ENCODE results near the gene C1QTNF1. TPM values are rescaled to one million over a fixed set of nuclear protein-coding genes. Genes with fewer than 3 reads are reported as not detected.

C1QTNF1 gene
- total and polyA plus RNA-seq, 2 donors (not counting 3 experiments of a cell fraction or from before 2014, with no cell fraction given): 2.5 to 4.0 TPM

- no TSS peak for BruUV-seq (replicated peaks)
- Histone ChIP-seq H2AFZ (ENCODE audit: low read depth, low read length) (no peak overlapping the region), H3K9me3 (replicated peaks; ENCODE audit: control insufficient read depth, insufficient read depth, low read length) (no peaks in the 10 kb centered on the region), H4K20me1 (replicated peaks; ENCODE audit: control insufficient read depth, extremely low read depth, insufficient read depth, low read length) (no peaks in the 10 kb centered on the region), H3K9me1 (replicated peaks; ENCODE audit: control insufficient read depth, extremely low read depth, insufficient read depth, low read length) (no peaks in the 10 kb centered on the region), H3K4me1 (ENCODE audit: control insufficient read depth, extremely low read depth, insufficient read depth, low read length) (no peaks in the 10 kb centered on the region), H3K9ac (replicated peaks; ENCODE audit: extremely low read depth, insufficient read depth, low read length) (no peak overlapping the region), H3K27me3 (ENCODE audit: control insufficient read depth in 2 of 2, insufficient read depth in 2 of 2, low read length in 2 of 2) (peaks cover 0 to 7% of the 10 kb centered on the region in 2 experiments), H3K27ac (ENCODE audit: insufficient read depth, low read depth, low read length) (no peak overlapping the region), H3K36me3 (ENCODE audit: control insufficient read depth in 2 of 2, extremely low read depth in 1 of 2, insufficient read depth in 2 of 2, low read length in 2 of 2) (no peaks in the 10 kb centered on the region), H3K79me2 (ENCODE audit: control insufficient read depth, insufficient read depth, low read length) (no peaks in the 10 kb centered on the region), H3K4me3 (replicated peaks in 1 of 3; ENCODE audit: insufficient read depth in 1 of 3, low read depth in 1 of 3, low read length in 3 of 3) (no peak overlapping the region), H3K4me2 (ENCODE audit: insufficient read depth, low read length) (no peak overlapping the region)
- DNase-seq (ENCODE audit: low read depth, low spot score): no peak
- TF ChIP-seq POLR2AphosphoS5 (IDR thresholded peaks at IDR 0.05; ENCODE audit: insufficient read depth, low read depth, low read length) (no peak), POLR2A (IDR thresholded peaks at IDR 0.05; ENCODE audit: low read depth, low read length) (no peak)
- intact Hi-C loops (cut with micrococcal nuclease) (no loop called here), dilution Hi-C loops (cut with MboI; ENCODE audit: extremely low pct_ligation_motif_present, low sequenced_read_pairs) (no loop called here)
- POLR2A ChIA-PET: no interaction called here
- FAIRE-seq: no peak
- CTCF ChIA-PET: interaction anchor here (0.7 to 2.2 kb wide), 4 partner anchors 24 to 692 kb away, joined by 3 to 8 read pairs (median 3); no protein-coding TSS in a partner anchor
Measured at GRCh38 chr17:79018370-79018695, 5.6 kb upstream of the C1QTNF1 start.

- H3K9me1 ChIP-seq (replicated peaks; ENCODE audit: control insufficient read depth, extremely low read depth, insufficient read depth, low read length): no peaks in the 10 kb centered on the region
- TF ChIP-seq EZH2 (IDR thresholded peaks at IDR 0.05; ENCODE audit: borderline replicate concordance, low read depth, low read length, severe bottlenecking) (no peak), POLR2A (IDR thresholded peaks at IDR 0.05; ENCODE audit: low read depth, low read length) (no peak), MYC (IDR thresholded peaks at IDR 0.05; ENCODE audit: low read depth, low read length) (no peak)
- no peaks in the 10 kb centered on the region for H3K36me3 ChIP-seq (ENCODE audit: control insufficient read depth in 2 of 2, extremely low read depth in 1 of 2, insufficient read depth in 2 of 2, low read length in 2 of 2)
- H3K27ac ChIP-seq (ENCODE audit: insufficient read depth, low read depth, low read length): no peak overlapping the region
- H3K27me3 ChIP-seq (ENCODE audit: control insufficient read depth in 2 of 2, insufficient read depth in 2 of 2, low read length in 2 of 2): peaks cover 0 to 7% of the 10 kb centered on the region in 2 experiments
- H3K4me1 ChIP-seq (ENCODE audit: control insufficient read depth, extremely low read depth, insufficient read depth, low read length): peaks cover under 1% of the 10 kb centered on the region
- ChIA-PET CTCF (interaction anchor here (1.0 to 2.7 kb wide), 4 partner anchors 10 to 33 kb away, joined by 3 to 13 read pairs (median 8); no protein-coding TSS in a partner anchor), POLR2A (no interaction called here)
- DNase-seq (ENCODE audit: low read depth, low spot score): no peak
- no peak overlapping the region for H3K4me3 ChIP-seq (replicated peaks in 1 of 3; ENCODE audit: insufficient read depth in 1 of 3, low read depth in 1 of 3, low read length in 3 of 3)
- no TSS peak for BruUV-seq (replicated peaks)
- dilution Hi-C loops (cut with MboI; ENCODE audit: extremely low pct_ligation_motif_present, low sequenced_read_pairs) (no loop called here), intact Hi-C loops (cut with micrococcal nuclease) (loop anchor here (1.0 kb wide), 4 partner anchors 8 to 63 kb away; no protein-coding TSS in a partner anchor)
- H3K4me2 ChIP-seq (ENCODE audit: insufficient read depth, low read length): no peak overlapping the region
- no peaks in the 10 kb centered on the region for H3K9me3 ChIP-seq (replicated peaks; ENCODE audit: control insufficient read depth, insufficient read depth, low read length)
- FAIRE-seq: no peak
- H3K79me2 ChIP-seq (ENCODE audit: control insufficient read depth, insufficient read depth, low read length): no peaks in the 10 kb centered on the region
- H4K20me1 ChIP-seq (replicated peaks; ENCODE audit: control insufficient read depth, extremely low read depth, insufficient read depth, low read length): no peaks in the 10 kb centered on the region
- H2AFZ ChIP-seq (ENCODE audit: low read depth, low read length): no peak overlapping the region
- H3K9ac ChIP-seq (replicated peaks; ENCODE audit: extremely low read depth, insufficient read depth, low read length): no peak overlapping the region
Measured at GRCh38 chr17:79019261-79019631, 4.7 kb upstream of the C1QTNF1 start.
